ENCODE results near the gene GLIS1. TPM values are rescaled to one million over a fixed set of nuclear protein-coding genes. Genes with fewer than 3 reads are reported as not detected.

Gene GLIS1
- total RNA-seq, 1 experiment from 2014 or later: 0.24 TPM

DNA sequence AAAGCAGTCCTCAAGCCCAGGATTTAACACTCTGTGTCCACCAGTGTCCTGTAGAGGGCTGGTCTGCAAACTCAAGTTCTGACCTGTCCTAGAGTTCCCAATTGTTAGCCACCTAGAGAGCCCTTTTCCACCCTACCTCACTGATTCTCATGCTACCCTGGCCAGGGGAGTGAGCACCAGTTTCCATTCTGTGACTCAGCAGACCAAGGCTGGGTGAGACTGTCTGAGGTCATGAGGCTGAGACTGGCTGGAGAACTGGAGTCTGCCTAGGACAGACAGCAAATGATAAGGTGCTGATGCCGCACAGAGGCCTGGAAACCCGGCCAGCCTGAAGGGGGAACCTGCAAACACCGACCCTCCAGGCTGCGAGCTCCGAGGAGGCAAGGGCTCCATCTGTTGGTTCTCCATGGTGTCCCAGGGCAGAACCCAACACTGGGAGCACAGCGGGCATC, 13.7 kb downstream of the GLIS1 start:
- Mint-ChIP-seq H3K4me3 (no peak overlapping the region), H3K4me1 (peaks cover 6% of the 10 kb centered on the region), H3K36me3 (no peaks in the 10 kb centered on the region), H3K9me3 (no peaks in the 10 kb centered on the region), H3K27ac (0 out of 2 replicates have a peak overlapping the region, but pooled peaks have one; percentile 65), H3K27me3 (ENCODE audit: low read depth) (no peaks in the 10 kb centered on the region; the same call in 1 of the 2 replicates)
- TF ChIP-seq, protein P1, sequence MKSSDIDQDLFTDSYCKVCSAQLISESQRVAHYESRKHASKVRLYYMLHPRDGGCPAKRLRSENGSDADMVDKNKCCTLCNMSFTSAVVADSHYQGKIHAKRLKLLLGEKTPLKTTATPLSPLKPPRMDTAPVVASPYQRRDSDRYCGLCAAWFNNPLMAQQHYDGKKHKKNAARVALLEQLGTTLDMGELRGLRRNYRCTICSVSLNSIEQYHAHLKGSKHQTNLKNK (CRISPR knock-in tag; IDR thresholded peaks at IDR 0.05): no peak
- no peak for TF ChIP-seq NR2C2 (CRISPR knock-in tag; IDR thresholded peaks at IDR 0.05)
- TF ChIP-seq GTF2I (CRISPR knock-in tag; conservative IDR thresholded peaks at IDR 0.05): no peak
- no peak for TF ChIP-seq FOXJ3 (CRISPR knock-in tag; IDR thresholded peaks at IDR 0.05; ENCODE audit: borderline replicate concordance)
- TF ChIP-seq, protein P2, sequence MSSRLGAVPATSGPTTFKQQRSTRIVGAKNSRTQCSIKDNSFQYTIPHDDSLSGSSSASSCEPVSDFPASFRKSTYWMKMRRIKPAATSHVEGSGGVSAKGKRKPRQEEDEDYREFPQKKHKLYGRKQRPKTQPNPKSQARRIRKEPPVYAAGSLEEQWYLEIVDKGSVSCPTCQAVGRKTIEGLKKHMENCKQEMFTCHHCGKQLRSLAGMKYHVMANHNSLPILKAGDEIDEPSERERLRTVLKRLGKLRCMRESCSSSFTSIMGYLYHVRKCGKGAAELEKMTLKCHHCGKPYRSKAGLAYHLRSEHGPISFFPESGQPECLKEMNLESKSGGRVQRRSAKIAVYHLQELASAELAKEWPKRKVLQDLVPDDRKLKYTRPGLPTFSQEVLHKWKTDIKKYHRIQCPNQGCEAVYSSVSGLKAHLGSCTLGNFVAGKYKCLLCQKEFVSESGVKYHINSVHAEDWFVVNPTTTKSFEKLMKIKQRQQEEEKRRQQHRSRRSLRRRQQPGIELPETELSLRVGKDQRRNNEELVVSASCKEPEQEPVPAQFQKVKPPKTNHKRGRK (CRISPR knock-in tag; IDR thresholded peaks at IDR 0.05; ENCODE audit: borderline replicate concordance): no peak
- TF ChIP-seq, protein P3, sequence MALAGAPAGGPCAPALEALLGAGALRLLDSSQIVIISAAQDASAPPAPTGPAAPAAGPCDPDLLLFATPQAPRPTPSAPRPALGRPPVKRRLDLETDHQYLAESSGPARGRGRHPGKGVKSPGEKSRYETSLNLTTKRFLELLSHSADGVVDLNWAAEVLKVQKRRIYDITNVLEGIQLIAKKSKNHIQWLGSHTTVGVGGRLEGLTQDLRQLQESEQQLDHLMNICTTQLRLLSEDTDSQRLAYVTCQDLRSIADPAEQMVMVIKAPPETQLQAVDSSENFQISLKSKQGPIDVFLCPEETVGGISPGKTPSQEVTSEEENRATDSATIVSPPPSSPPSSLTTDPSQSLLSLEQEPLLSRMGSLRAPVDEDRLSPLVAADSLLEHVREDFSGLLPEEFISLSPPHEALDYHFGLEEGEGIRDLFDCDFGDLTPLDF (CRISPR knock-in tag; IDR thresholded peaks at IDR 0.05): no peak
- no peak for TF ChIP-seq ZNF121 (CRISPR knock-in tag; IDR thresholded peaks at IDR 0.05)
- TF ChIP-seq ELF4 (CRISPR knock-in tag; IDR thresholded peaks at IDR 0.05; ENCODE audit: low read depth): no peak
- no peak for TF ChIP-seq JAZF1 (CRISPR knock-in tag; IDR thresholded peaks at IDR 0.05)
- TF ChIP-seq ESRRA (CRISPR knock-in tag; IDR thresholded peaks at IDR 0.05; ENCODE audit: borderline replicate concordance): no peak
- no peak for TF ChIP-seq MXD4 (CRISPR knock-in tag; IDR thresholded peaks at IDR 0.05; ENCODE audit: borderline replicate concordance)
- TF ChIP-seq, protein P4, sequence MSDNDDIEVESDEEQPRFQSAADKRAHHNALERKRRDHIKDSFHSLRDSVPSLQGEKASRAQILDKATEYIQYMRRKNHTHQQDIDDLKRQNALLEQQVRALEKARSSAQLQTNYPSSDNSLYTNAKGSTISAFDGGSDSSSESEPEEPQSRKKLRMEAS (CRISPR knock-in tag; IDR thresholded peaks at IDR 0.05): no peak
- TF ChIP-seq NFYB (CRISPR knock-in tag; conservative IDR thresholded peaks at IDR 0.05; ENCODE audit: low read depth): no peak
- no peak for TF ChIP-seq TEAD4 (CRISPR knock-in tag; IDR thresholded peaks at IDR 0.05)
- TF ChIP-seq PRRX2 (CRISPR knock-in tag; IDR thresholded peaks at IDR 0.05): no peak
- no peak for TF ChIP-seq TCF7 (CRISPR knock-in tag; IDR thresholded peaks at IDR 0.05; ENCODE audit: low read depth)
- ATAC-seq (peak; percentile 98), DNase-seq (ENCODE audit: low spot score) (peak; percentile 80)
- ChIA-PET POLR2A (interaction anchor here (1.4 kb wide), 1 partner anchor 43 kb away, joined by 3 read pairs; no protein-coding TSS in a partner anchor), CTCF (interaction anchor here (0.6 to 3.0 kb wide), 17 partner anchors 9 to 239 kb away, joined by 3 to 35 read pairs (median 4); partner anchors contain the start of gene GLIS1)

DNA sequence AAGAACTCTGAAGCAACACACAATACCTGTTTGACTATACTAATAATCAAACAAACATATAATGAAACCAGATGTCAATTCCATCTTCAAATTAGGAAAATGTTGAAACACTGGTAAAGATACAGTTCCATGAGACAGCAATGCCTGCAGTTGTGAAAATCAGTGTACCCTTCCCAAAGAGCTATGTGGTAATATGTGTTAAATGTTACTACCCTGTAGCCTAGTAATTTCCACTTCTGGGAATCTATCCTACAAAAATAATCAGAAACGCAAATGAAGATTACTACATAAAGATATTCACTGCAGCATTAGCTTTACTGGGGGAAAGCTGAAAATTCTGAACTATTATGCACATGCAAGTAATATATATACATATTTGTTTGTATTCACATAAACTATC, 16.9 kb downstream of the GLIS1 start:
- DNase-seq (ENCODE audit: low spot score) (no peak), ATAC-seq (no peak)
- ChIA-PET POLR2A (interaction anchor here (0.6 to 0.9 kb wide), 3 partner anchors 11 to 196 kb away, joined by 3 to 6 read pairs (median 3); no protein-coding TSS in a partner anchor), CTCF (interaction anchor here (0.7 to 1.2 kb wide), 3 partner anchors 16 to 101 kb away, joined by 3 to 6 read pairs (median 3); no protein-coding TSS in a partner anchor)
- H3K36me3 Mint-ChIP-seq: no peaks in the 10 kb centered on the region
- no peak overlapping the region for H3K4me3 Mint-ChIP-seq
- no peaks in the 10 kb centered on the region for H3K9me3 Mint-ChIP-seq
- H3K4me1 Mint-ChIP-seq: peaks cover 6% of the 10 kb centered on the region
- no peak overlapping the region for H3K27ac Mint-ChIP-seq
- H3K27me3 Mint-ChIP-seq (ENCODE audit: low read depth): no peaks in the 10 kb centered on the region; the same call in 1 of the 2 replicates
- TF ChIP-seq, protein P5, sequence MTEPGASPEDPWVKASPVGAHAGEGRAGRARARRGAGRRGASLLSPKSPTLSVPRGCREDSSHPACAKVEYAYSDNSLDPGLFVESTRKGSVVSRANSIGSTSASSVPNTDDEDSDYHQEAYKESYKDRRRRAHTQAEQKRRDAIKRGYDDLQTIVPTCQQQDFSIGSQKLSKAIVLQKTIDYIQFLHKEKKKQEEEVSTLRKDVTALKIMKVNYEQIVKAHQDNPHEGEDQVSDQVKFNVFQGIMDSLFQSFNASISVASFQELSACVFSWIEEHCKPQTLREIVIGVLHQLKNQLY (CRISPR knock-in tag; IDR thresholded peaks at IDR 0.05): no peak
- TF ChIP-seq TP53 (CRISPR knock-in tag; IDR thresholded peaks at IDR 0.05): no peak
- TF ChIP-seq, protein P6, sequence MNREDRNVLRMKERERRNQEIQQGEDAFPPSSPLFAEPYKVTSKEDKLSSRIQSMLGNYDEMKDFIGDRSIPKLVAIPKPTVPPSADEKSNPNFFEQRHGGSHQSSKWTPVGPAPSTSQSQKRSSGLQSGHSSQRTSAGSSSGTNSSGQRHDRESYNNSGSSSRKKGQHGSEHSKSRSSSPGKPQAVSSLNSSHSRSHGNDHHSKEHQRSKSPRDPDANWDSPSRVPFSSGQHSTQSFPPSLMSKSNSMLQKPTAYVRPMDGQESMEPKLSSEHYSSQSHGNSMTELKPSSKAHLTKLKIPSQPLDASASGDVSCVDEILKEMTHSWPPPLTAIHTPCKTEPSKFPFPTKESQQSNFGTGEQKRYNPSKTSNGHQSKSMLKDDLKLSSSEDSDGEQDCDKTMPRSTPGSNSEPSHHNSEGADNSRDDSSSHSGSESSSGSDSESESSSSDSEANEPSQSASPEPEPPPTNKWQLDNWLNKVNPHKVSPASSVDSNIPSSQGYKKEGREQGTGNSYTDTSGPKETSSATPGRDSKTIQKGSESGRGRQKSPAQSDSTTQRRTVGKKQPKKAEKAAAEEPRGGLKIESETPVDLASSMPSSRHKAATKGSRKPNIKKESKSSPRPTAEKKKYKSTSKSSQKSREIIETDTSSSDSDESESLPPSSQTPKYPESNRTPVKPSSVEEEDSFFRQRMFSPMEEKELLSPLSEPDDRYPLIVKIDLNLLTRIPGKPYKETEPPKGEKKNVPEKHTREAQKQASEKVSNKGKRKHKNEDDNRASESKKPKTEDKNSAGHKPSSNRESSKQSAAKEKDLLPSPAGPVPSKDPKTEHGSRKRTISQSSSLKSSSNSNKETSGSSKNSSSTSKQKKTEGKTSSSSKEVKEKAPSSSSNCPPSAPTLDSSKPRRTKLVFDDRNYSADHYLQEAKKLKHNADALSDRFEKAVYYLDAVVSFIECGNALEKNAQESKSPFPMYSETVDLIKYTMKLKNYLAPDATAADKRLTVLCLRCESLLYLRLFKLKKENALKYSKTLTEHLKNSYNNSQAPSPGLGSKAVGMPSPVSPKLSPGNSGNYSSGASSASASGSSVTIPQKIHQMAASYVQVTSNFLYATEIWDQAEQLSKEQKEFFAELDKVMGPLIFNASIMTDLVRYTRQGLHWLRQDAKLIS (CRISPR knock-in tag; IDR thresholded peaks at IDR 0.05; ENCODE audit: borderline replicate concordance): no peak
- no peak for TF ChIP-seq IRF2 (CRISPR knock-in tag; IDR thresholded peaks at IDR 0.05; ENCODE audit: borderline replicate concordance, low read depth)
- no peak for TF ChIP-seq ETV6 (CRISPR knock-in tag; IDR thresholded peaks at IDR 0.05)
- no peak for TF ChIP-seq SP1 (CRISPR knock-in tag; conservative IDR thresholded peaks at IDR 0.05)
- TF ChIP-seq, protein P7, sequence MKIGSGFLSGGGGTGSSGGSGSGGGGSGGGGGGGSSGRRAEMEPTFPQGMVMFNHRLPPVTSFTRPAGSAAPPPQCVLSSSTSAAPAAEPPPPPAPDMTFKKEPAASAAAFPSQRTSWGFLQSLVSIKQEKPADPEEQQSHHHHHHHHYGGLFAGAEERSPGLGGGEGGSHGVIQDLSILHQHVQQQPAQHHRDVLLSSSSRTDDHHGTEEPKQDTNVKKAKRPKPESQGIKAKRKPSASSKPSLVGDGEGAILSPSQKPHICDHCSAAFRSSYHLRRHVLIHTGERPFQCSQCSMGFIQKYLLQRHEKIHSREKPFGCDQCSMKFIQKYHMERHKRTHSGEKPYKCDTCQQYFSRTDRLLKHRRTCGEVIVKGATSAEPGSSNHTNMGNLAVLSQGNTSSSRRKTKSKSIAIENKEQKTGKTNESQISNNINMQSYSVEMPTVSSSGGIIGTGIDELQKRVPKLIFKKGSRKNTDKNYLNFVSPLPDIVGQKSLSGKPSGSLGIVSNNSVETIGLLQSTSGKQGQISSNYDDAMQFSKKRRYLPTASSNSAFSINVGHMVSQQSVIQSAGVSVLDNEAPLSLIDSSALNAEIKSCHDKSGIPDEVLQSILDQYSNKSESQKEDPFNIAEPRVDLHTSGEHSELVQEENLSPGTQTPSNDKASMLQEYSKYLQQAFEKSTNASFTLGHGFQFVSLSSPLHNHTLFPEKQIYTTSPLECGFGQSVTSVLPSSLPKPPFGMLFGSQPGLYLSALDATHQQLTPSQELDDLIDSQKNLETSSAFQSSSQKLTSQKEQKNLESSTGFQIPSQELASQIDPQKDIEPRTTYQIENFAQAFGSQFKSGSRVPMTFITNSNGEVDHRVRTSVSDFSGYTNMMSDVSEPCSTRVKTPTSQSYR (CRISPR knock-in tag; IDR thresholded peaks at IDR 0.05): no peak
